HG03095 (cell line): ENCODE data around the gene ADD1.

ENCODE experiments used
- ATAC-seq: cut with Tn5 transposase; IDR thresholded peaks from one replicate; pipeline ENCODE4 v1.9.1; 2021; ENCODE audit warnings: moderate library complexity; ENCODE audit not compliant: unreplicated experiment

Gene ADD1

DNA sequence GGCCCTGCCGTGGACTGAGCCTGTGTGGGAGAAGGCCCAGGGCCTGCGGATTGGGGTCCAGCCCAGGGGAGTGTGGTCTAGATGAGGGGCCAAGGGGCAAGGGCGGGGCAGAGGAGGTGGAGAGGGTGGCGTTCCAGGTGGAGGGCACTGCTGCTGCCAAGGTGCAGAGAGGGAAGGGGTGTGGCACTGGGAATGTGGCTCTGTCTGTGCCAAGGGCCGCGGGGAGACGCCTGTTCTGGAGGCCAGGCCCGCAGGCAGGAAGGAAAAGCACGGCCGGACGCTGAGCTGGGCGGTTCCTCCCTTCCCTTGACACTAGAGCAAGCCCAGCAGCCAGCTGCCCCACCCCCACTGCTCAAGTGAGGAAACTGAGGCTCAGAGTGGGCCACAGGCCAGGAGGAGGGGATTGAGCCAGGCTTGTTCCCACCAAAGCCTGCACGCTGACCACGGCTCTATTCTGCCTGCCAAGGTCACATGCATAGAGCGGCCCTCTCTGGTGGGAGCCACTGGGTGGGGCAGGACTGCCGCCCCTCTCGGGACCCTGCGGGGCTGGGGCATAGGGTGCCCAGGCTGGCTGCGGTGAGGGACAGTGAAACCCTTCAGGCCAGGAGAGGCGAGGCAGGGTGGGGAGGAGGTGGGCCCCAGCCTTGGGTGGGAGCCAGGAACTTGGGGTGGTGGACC, 37.8 kb upstream of the ADD1 start:
- no peak for ATAC-seq

DNA sequence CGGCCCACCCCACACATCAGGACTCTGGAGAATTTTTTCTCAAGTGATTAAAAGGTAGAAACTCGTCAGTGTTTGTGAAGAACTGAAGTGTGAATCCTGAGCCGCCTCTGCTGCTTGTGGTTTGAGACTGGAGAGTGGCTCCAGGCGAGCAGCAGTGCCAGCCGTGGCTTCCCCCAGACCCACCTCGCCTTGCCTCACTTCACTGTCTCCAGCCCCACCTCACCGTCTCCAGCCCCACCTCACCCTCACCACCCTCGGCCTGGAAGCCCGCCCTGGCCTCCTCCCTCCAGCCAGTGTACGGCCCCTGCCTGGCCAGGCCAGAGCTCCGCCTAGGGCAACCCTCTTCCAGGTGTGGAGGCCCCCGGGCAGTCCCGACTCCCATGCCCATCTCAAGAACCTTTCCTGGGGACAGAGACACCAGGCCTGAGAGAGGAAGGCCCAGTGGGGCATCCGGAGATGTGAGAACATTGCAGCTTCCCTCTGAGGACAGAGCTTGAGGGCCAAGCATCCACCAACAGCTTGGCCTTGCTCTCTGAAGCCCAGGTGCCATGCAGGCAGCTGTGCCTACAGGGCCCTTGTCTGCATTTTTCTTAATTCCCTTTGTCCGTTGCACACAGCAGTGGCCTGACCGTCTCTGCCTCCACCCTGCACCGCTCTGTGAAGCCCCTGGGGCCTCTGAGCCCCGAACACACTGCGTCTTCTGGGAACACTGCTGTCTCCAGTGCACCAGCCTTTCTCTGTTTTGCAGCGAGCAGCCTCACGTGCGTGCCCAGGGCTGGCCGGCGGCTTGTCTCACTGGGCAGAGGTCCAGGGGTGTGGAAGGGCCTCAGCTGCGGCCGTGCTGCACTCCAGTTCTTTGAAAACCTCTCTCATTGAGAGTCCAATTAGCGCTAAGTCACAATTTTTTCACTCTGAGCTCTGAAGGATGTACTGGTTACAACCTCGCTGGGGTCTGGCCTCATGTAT, 37.0 kb upstream of the ADD1 start:
- ATAC-seq = no peak

DNA sequence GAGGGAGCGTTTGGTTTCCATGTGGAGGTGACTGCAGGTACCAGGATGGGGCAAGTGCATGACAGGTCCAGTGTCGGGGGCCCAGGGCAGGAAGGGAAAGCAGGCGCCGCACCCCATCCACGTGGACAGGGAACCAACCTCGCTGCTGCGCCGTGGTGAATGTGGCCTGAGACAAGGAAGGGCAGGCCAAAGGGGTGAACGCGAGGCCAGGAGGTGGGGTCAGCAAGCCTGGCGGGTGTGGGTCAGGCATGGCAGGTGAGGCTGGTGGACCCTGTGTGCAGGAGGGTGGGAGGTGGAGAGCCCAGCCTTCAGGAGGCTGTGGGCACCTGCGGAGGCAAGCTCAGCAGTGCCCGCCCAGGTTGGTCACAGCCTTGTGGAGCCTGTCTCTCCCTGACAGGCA, 36.1 kb upstream of the ADD1 start:
- ATAC-seq = no peak

DNA sequence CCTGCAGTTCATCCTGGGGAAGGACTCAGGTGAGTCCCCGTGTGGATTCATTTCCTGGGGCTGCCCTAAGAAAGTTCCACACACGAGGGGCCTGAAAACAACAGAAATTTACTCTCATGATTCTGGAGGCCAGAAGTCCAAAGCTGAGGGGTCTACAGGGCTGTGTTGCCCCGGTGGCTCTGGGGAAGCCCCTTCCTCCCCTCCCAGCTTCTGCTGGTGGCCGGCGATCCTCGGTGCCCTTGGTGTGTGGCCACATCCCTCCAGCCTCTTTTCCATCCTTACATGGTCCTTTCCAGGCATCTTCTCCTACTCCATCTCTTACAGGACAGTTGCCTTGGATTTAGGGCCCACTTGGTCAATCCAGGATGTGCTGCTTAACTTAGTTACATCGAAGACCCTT, 35.6 kb upstream of the ADD1 start:
- ATAC-seq = no peak

DNA sequence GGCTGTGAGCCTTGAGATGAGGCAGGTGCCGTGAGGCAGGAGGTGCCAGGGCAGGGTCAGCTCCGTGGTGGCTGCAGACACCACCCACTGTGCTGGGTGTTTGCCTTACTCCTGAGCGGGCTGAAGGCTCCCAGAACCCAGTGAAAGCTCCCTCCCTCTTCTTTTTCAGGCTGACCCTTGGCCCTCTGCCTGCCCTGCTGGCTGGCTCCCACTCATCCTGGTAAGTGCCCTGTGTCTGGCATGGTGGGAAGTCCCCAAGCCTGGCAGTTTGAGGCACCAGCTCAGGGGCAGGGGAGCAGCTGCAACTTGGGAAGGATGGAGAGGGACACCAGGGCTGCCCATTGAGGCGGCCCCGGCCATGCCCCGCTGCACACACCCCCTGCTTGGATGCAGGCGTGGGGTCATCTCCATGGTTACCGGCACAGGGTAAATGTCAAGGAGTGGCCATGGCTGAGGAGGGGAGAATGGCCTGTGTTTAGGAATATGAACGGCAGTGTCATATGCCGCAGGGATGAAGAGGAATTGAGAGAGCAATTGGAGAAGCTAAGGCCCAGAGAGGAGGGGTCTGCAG, 33.9 kb upstream of the ADD1 start:
- ATAC-seq = no peak

DNA sequence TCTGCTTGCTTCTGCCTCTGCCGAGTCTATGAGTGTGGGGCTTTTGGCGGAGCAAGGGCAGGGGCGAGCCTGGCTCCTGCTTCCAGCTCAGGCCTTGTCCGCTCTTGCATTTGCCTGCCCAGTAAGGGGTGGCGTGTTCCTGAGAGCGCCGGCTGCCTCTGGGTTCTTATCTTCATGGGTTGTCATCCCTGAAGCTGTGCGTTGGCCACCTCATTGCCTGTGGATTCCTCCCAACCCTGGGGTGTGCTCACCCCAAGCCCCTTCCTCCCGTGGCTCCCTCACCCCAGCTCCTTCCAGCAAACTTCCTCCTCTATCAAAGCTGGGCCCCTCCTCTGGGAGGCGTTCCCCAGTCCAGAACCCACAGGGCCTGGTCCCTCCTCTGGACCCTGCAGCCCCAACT, 33.3 kb upstream of the ADD1 start:
- no peak for ATAC-seq

DNA sequence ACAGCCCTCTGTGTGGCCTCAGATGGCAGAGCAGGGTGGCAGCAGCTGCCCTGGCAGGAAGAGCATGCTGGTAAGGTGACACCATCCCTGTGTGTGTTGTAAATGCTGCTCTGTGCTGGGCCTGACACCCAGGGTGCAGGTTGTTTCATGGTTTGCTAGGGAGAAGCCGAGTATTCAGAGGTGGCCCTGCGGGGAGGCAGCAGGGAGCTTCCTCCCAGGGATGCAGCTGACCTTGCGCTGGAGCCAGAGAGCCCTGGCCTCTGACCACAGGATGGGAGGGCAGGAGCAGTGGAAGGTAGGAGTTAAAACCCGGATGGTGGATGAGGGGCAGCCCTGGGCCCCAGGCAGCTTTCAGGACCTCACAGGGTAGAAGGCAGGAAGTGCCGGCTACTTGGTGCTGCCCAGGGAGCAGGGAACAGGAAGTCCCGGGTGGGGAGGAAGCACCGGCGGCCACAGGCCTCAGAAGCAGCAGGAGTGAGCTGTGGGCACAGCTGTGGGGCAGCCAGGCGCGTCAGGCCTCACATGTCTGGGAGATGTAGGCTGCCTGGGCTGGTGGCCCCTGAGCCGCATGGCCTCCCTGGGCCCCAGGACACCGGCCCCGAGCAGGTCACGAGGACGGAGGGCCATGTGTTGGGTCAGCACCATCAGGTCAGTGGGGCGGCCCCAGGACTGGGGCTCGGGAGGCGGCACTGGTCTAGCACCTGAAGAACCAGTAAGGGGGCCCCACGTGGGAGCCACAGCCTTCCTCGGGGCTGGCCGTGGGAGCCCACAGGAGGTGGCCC, 31.6 kb upstream of the ADD1 start:
- peak; percentile 55 for ATAC-seq

DNA sequence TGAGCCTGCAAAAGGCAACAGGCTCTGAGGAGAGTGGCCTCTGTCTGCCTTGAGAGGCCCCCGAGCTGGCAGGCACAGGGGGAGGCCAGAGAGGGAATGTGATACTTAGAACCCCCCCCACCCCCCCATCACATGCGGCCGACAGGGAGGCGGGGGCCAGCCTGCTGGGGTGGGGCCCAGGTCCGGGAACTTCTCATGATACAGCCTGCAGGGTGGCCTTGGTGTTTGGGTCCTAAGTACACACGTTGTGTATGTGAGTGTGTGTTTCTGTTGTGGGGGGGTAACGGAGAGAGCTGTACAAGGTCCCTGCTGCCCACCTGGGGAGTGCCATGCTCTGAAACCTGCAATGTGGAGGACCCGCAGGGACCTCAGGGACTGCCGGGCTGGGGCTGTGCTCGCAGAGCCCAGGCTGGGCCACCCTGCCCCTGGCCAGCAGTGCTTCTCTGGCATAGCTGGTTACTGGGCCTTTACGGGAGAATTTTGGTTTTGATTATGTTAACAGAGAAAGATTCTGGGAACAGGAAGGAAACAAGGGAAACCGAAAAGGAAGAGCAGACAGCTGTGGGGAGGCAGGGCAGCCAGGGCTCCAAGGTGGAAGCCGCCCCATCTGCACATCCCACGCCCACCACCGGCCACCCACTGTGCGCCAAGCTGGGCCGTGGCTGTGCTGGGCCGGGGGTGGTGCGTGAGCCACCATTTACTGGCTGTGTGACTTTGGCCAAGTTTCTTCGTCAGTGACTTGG, 30.9 kb upstream of the ADD1 start:
- ATAC-seq = no peak

DNA sequence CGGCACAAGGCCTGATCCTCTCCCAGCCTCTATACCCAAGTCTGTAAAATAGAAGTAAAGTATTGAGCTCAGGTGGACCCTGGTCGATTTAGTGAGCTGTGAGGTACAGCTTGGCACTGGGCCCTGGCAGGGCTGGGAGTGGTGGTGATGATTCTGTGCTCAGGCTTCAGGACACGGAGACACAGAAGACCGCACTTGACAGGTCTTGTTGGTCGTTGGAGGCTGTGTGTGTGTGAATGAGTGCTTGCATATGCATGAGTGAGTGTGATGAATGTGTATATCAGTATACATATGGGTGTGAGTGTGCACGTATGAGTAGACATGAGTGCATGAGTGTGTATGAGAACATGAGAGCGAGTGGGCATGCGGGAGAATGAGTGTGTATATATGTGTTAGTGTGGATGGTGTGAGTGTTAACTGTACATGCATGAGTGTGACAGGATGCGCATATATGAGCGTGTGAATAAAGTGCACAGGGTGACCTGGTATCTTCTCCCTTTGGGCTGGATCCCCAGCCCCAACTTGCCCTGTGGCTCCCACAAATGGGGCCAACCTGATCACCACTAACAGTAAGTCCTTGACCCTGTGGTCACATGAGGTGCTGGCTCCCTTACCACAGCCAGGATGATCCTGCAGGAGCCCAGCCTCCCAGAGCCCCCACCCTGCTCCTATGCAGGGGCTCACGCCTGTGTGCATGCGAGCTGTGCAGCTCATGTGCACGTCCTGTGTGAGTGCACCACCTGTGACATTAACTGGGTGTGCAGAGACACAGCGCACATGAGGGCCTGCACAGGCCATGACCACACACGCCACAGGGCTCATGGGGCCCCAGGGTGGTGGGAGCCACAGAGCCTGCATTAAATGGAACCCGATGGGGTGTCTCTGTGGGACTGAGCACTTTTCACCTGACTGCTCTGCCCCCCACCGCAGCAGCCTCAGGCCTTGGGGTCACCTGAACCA, 29.9 kb upstream of the ADD1 start:
- no peak for ATAC-seq

DNA sequence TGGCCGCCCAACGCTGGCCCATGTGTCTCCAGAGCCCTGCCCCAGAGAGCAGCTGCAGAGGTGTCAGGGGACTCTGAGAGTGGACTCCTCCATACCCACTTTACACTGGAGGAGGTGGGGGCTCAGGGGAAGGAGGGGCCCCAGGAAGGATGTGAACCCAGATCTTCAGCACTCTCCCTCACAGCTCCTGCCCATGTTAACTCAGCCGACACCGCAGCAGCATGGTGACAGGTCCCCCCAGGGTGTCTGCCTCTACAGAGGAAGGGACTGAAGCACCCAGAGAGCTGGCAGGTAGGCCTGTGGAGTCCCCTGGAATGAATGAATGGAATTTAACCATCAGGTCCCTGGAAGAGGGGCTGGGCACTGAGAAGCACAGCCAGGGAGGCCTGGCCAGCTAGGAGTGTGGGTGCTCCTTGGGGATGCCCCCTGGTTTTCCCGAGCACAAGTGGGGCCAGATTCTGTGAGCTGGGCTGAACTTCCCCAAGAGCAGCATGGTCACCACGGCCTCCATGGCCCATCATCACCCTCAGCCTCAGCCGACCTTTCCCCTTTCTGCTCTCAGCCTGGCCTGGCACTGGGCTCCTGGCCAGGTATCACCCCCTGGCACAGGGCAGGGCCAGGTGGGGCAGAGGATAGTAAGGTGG, 28.9 kb upstream of the ADD1 start:
- ATAC-seq = no peak

DNA sequence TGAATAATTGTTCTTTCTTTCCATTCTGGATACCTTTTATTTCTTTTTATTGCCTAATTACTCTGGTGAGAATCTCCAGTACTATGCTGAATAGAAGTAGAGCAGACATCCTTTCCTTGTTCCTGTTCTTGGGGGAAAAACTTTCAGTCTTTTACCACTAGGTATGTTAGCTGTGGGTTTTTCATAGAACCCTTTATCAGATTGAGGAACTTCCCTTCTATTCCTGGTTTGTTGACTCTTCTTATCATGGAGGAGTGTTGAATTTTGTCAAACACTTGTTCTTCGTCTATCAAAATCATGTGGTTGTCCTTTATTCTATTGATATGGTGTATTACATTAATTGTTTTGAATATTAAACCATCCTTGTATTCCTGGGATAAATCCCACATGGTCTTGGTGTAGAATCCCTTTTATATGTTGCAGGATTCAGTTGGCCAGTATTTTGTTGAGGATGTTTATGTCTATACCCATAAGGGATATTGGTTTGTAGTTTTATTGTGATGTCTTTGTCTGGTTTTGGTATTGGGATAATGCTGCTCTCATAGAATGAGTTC, 27.2 kb upstream of the ADD1 start:
- no peak for ATAC-seq

DNA sequence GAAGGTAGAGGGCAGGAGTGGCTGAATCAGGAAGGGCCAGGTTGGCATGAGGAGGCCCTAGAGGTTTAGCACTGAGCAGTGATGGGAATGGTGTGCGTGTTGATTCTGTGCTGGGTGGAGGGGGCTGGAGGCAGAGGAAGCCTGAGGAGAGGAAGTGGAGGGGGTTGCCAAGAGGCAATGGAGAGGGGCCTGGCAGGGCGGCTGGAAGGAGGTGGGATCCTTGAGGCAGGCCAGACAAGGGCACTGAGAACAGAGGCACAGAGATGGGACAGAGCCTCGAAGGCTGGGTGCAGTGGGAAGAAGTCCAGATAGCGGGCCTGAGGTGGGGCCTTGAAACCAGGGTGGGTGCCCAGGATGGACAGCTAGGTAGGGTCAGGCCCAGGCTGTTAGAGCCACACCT, 26.5 kb upstream of the ADD1 start:
- ATAC-seq = no peak

DNA sequence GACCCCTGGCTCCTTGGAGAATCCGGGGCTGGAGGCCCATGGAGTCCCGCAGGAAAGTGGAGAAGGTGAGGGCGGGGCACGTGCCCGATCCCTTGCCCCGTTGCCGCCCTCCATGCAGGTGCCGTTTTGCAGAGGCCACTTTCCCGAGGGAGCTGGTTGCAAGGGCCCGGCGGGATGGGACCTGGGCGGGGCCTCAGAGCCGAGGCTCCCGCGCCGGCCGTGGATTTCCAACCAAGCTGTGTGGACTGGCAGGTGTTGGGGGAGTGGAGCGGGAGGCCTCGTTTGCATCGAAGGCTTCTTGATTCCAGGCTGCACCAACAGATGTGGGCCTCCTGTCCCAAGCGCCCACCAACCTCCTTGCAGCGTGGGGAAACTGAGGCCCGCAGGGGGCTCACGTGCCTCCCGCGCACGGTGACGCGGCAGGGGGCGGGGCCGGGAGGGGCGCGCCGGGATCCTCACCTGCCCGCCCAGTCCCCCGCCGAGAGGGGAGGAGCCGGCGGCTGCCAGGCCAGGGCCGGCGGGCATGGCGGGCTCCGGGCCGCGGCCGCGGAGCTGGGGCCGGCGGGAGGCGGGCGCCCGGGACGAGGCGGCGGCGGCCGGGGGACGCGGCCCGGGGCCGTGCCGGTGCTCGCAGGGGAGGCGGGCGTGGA, 25.8 kb upstream of the ADD1 start:
- ATAC-seq = no peak

DNA sequence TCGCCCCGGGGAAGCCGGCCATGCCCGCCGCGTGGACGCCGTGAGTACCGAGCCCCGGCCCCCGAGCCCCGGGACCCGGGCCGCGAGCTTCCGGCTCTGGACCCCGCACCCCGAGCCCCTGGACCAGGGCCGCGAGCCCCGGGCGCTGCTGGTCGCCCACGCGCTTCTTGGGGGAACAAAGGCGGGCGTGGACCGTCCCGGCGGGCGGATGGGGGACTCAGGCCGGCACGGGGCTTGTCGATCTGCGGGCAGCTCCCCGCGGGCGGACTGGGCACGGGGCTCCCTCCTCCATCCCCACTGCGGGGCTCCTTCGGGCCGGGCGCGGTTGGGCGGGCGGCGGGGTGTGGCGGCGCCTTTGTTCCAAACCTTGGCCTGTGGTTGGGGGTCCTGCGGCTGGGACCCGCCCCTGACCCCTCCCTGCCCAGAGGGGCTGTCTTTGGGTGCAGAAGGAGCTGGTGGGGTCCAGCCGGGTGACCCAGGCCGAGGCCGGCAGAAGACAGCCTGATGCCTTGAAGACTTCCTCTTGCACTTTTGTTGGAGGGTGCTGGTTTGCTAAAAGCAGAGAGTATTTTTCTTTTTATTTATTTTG, 25.2 kb upstream of the ADD1 start:
- ATAC-seq = no peak

DNA sequence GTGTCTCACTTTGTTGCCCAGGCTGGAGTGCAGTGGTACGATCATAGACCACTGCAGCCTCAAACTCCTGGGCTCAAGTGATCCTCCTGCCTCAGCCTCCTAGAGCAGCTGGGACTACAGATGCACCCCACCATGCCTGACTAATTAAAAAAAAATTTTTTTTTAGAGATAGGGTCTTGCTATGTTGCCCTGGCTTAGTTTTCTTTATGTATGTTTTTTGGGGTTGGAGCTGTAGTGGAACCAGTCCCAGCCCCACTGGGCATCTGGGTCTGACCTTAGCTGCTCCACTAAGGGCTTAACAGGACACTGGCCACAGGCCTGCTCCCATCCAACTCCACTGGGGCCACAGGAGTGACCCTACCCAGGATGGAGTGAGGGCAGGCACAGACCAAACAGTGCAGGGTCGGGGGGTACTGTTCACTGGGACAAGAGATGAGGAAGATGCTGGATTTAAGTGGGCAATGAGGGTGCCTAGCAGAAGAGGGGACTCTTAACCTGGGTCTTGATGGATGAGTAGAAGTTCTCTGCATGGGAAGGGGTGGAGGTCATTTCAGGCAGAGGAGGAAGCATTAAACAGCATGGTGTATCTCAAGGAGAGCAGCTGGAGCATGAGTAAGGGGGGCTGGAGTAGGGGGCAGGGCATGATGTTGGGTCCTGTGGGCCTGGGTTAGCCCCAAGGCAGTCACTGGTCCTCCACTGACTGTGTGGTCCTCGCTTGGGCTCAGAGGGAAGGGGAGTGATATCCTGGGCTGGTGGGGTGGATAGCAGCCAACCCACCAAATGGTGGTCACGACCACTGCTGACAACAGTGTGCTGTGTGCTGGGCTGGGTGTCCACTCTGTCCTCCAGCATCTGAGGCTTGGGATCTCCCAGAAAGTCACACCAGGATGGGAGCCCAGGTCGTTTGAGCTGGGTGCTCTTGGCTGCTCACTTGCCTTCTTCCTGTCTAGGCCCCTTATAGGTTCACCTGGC, 24.1 kb upstream of the ADD1 start:
- ATAC-seq = no peak

DNA sequence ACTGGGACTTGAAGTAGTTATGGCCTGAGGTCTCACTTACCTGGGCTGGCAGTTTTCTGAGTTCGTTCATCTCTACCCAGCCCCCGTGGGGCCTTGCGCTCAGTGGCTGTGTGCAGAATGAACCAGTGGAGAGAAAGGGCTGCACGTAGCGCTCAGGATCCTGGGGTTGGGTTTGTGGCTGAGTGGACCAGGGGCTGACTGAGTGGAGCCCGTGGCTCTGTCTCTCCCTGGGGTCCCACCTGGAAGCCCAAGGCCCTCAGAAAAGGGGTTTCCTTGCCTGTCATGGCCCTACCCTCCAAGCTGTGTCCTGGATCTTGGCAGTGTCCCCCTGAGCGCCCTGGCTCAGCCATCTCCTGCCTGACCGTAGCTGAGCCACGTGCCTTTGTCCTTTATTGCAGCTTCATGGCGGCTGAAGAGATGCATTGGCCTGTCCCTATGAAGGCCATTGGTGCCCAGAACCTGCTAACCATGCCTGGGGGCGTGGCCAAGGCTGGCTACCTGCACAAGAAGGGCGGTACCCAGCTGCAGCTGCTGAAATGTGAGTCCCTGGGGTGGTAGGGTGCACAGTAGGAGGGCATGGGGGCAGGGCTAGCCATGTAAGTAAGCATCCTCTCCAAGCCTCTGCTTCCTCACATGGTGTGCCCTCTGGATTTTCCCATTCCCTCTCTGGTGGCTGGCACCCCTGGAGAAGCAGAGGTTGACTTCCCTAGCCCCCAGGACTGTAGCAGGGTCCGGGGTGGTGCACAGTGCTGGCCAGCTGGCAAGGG, 23.2 kb upstream of the ADD1 start:
- ATAC-seq = no peak
